Measurements from ENCODE around the gene CABP4.

Gene CABP4

GRCh38 chr11:67492801-67493547 is 37.8 kb downstream of the CABP4 start:
- DNase-seq (ENCODE audit: low spot score), result no peak
- no peak for TF ChIP-seq CTCF (IDR thresholded peaks at IDR 0.05; ENCODE audit: extremely low read depth, missing control alignments)

GRCh38 chr11:67493548-67494370 is 38.6 kb downstream of the CABP4 start:
- DNase-seq (ENCODE audit: low spot score), result no peak
- no peak for TF ChIP-seq CTCF (IDR thresholded peaks at IDR 0.05; ENCODE audit: extremely low read depth, missing control alignments)

GRCh38 chr11:67494371-67495233 is 39.4 kb downstream of the CABP4 start:
- TF ChIP-seq CTCF (IDR thresholded peaks at IDR 0.05; ENCODE audit: extremely low read depth, missing control alignments), result no peak
- no peak for DNase-seq (ENCODE audit: low spot score)

- DNase-seq (ENCODE audit: low spot score), result no peak
- TF ChIP-seq CTCF (IDR thresholded peaks at IDR 0.05; ENCODE audit: extremely low read depth, missing control alignments), result no peak
These were observed 40.3 kb downstream of the CABP4 start for GRCh38 chr11:67495234-67496005.

GRCh38 chr11:67496113-67496512 is 41.0 kb downstream of the CABP4 start:
- no peak for TF ChIP-seq CTCF (IDR thresholded peaks at IDR 0.05; ENCODE audit: extremely low read depth, missing control alignments)
- no peak for DNase-seq (ENCODE audit: low spot score)

- TF ChIP-seq CTCF (IDR thresholded peaks at IDR 0.05; ENCODE audit: extremely low read depth, missing control alignments), result no peak
- no peak for DNase-seq (ENCODE audit: low spot score)
These were observed 42.6 kb downstream of the CABP4 start for GRCh38 chr11:67497656-67498291.

Data from GM20000 (cell line).